ENCODE measurements around the gene VSTM2L.

The VSTM2L gene

GRCh38 chr20:37939701-37940560, 37.0 kb downstream of the VSTM2L start:
- TF ChIP-seq, protein P1, sequence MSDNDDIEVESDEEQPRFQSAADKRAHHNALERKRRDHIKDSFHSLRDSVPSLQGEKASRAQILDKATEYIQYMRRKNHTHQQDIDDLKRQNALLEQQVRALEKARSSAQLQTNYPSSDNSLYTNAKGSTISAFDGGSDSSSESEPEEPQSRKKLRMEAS (IDR thresholded peaks at IDR 0.05; ENCODE audit: low read depth, low read length), result no peak
- TF ChIP-seq MYC (IDR thresholded peaks at IDR 0.05; ENCODE audit: low read depth, low read length), result no peak
- TF ChIP-seq POLR2A (IDR thresholded peaks at IDR 0.05; ENCODE audit: extremely low read depth, insufficient read length), result no peak
- TF ChIP-seq, protein P2, sequence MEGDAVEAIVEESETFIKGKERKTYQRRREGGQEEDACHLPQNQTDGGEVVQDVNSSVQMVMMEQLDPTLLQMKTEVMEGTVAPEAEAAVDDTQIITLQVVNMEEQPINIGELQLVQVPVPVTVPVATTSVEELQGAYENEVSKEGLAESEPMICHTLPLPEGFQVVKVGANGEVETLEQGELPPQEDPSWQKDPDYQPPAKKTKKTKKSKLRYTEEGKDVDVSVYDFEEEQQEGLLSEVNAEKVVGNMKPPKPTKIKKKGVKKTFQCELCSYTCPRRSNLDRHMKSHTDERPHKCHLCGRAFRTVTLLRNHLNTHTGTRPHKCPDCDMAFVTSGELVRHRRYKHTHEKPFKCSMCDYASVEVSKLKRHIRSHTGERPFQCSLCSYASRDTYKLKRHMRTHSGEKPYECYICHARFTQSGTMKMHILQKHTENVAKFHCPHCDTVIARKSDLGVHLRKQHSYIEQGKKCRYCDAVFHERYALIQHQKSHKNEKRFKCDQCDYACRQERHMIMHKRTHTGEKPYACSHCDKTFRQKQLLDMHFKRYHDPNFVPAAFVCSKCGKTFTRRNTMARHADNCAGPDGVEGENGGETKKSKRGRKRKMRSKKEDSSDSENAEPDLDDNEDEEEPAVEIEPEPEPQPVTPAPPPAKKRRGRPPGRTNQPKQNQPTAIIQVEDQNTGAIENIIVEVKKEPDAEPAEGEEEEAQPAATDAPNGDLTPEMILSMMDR (IDR thresholded peaks at IDR 0.05; ENCODE audit: low read depth, low read length), result no peak
- H3K4me3 ChIP-seq (ENCODE audit: low read depth, low read length), result no peak overlapping the region
- no peak for DNase-seq (ENCODE audit: low read depth)

DNA sequence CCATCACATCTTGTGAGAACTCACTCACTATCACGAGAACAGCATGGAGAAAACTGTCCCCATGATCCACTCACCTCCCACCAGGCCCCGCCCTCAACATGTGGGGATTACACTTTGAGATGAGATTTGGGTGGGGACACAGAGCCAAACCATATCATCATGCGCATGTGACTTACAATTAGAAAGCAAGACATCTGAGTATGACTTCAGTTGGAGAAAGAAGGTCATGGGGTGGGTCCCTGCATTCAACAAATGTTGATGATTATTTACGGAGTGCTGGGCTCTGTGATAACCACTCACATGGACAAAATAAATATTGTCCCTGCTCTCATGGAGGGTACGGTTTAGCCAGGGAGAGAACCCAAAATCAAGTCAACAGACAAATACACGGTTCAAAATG, 37.9 kb downstream of the VSTM2L start:
- DNase-seq (ENCODE audit: low read depth), result no peak
- no peak for TF ChIP-seq MYC (IDR thresholded peaks at IDR 0.05; ENCODE audit: low read depth, low read length)
- no peak for TF ChIP-seq POLR2A (IDR thresholded peaks at IDR 0.05; ENCODE audit: extremely low read depth, insufficient read length)
- TF ChIP-seq, protein P1 (IDR thresholded peaks at IDR 0.05; ENCODE audit: low read depth, low read length), result no peak
- H3K4me3 ChIP-seq (ENCODE audit: low read depth, low read length), result no peak overlapping the region

DNA sequence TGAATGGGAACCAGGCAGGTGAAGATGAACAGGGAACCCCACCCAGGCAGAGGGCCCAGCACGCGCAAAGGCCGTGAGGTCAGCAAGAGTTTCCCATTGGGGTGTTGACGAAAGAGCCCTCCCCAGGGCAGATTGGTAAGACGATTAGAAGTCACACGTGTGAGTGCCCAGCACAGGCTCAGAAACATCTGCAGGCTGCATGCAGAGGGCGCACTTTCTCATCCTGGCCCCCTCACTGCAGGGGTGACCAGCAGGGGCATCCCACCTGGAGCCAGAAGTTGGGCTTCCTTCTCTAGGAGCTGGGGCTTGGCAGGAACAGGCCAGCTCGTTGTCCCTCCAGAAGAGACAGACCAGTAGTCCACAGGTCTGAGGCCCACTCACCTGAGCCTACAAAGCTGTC, 38.4 kb downstream of the VSTM2L start:
- no peak for TF ChIP-seq MYC (IDR thresholded peaks at IDR 0.05; ENCODE audit: low read depth, low read length)
- TF ChIP-seq, protein P2 (IDR thresholded peaks at IDR 0.05; ENCODE audit: low read depth, low read length), result peak; percentile 55
- H3K4me3 ChIP-seq (ENCODE audit: low read depth, low read length), result no peak overlapping the region
- peak; percentile 30 for DNase-seq (ENCODE audit: low read depth)

- H3K4me3 ChIP-seq (ENCODE audit: low read depth, low read length), result no peak overlapping the region
- no peak for DNase-seq (ENCODE audit: low read depth)
- TF ChIP-seq, protein P2 (IDR thresholded peaks at IDR 0.05; ENCODE audit: low read depth, low read length), result no peak
- TF ChIP-seq POLR2A (IDR thresholded peaks at IDR 0.05; ENCODE audit: extremely low read depth, insufficient read length) (no peak), MYC (IDR thresholded peaks at IDR 0.05; ENCODE audit: low read depth, low read length) (no peak)
- TF ChIP-seq, protein P1 (IDR thresholded peaks at IDR 0.05; ENCODE audit: low read depth, low read length), result no peak
Measured at GRCh38 chr20:37941992-37942391, 39.1 kb downstream of the VSTM2L start.

DNA sequence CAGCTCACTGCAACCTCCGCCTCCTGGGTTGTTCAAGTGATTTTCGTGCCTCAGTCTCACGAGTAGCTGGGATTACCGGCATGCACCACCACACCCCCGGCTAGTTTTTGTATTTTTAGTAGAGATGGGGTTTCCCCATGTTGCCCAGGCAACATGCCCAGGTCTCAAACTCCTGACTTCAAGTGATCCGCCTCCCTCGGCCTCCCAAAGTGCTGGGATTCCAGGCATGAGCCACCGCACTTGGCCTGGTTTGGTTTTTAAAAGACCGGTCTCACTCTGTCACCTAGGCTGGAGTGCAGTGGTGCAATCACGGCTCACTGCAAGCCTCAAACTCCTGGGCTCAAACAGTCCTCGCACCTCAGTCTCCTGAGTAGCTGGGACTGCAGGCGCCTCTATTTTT, 40.1 kb downstream of the VSTM2L start:
- no peak for TF ChIP-seq POLR2A (IDR thresholded peaks at IDR 0.05; ENCODE audit: extremely low read depth, insufficient read length)
- no peak for TF ChIP-seq MYC (IDR thresholded peaks at IDR 0.05; ENCODE audit: low read depth, low read length)
- TF ChIP-seq, protein P2 (IDR thresholded peaks at IDR 0.05; ENCODE audit: low read depth, low read length), result no peak
- TF ChIP-seq, protein P1 (IDR thresholded peaks at IDR 0.05; ENCODE audit: low read depth, low read length), result no peak
- no peak for DNase-seq (ENCODE audit: low read depth)
- no peak overlapping the region for H3K4me3 ChIP-seq (ENCODE audit: low read depth, low read length)

- TF ChIP-seq, protein P1 (IDR thresholded peaks at IDR 0.05; ENCODE audit: low read depth, low read length), result no peak
- TF ChIP-seq, protein P2 (IDR thresholded peaks at IDR 0.05; ENCODE audit: low read depth, low read length), result no peak
- no peak for TF ChIP-seq MYC (IDR thresholded peaks at IDR 0.05; ENCODE audit: low read depth, low read length)
- TF ChIP-seq POLR2A (IDR thresholded peaks at IDR 0.05; ENCODE audit: extremely low read depth, insufficient read length), result no peak
- no peak overlapping the region for H3K4me3 ChIP-seq (ENCODE audit: low read depth, low read length)
- no peak for DNase-seq (ENCODE audit: low read depth)
Measured at GRCh38 chr20:37943501-37944455, 40.9 kb downstream of the VSTM2L start.
